Gastrocnemius medialis (tissue), 4 donors: ENCODE measurements around the gene IRF2BP2.

Experiments used
- CTCF ChIP-seq, 5 experiments: fragments of 450-650 bp in 3 of 5; fragments of 200-600 bp in 2 of 5; sonication (generic) in 2 of 5; IDR thresholded peaks in 4 of 5; conservative IDR thresholded peaks in 1 of 5; 1 replicate in 4 of 5; 2 replicates in 1 of 5; pipeline ENCODE4 v1.5.1; 2016 to 2019; ENCODE audit warnings: antibody characterized with exemption in 5 of 5, mild to moderate bottlenecking in 3 of 5, moderate library complexity in 3 of 5
- POLR2A ChIP-seq, 2 donors: fragments of 450-650 bp; IDR thresholded peaks; one replicate each; pipeline ENCODE4 v1.6.1; 2017; ENCODE audit warnings: antibody characterized with exemption in 2 of 2, mild to moderate bottlenecking in 2 of 2, moderate library complexity in 2 of 2

GRCh38 chr1:234624724-234625117 lies 14.7 kb upstream of the IRF2BP2 start:
- TF ChIP-seq CTCF (IDR thresholded peaks at IDR 0.05 in 4 of 5, conservative IDR thresholded peaks at IDR 0.05 in 1 of 5) (no peak), POLR2A (IDR thresholded peaks at IDR 0.05) (no peak)
